Measurements from ENCODE around the gene DCAF8. TPM values are rescaled to one million over a fixed set of nuclear protein-coding genes. Genes with fewer than 3 reads are reported as not detected.

DCAF8 gene
- total RNA-seq, 2 donors from 2014 or later, result 133 to 172 TPM

- H3K36me3 ChIP-seq, result peaks cover 0 to 2% of the 10 kb centered on the region in 2 donors
- H3K27ac ChIP-seq, result no peak overlapping the region
- WGBS, result 87% methylated on average over 4 of the region's 4 CpGs
- H3K9me3 ChIP-seq, result no peaks in the 10 kb centered on the region
- DNase-seq (ENCODE audit: low spot score), result no peak
- no peak overlapping the region for H3K4me3 ChIP-seq
- H3K27me3 ChIP-seq (replicated peaks; ENCODE audit: insufficient read depth), result no peaks in the 10 kb centered on the region
- no peak for TF ChIP-seq POLR2AphosphoS5 (IDR thresholded peaks at IDR 0.05)
- TF ChIP-seq CTCF (IDR thresholded peaks at IDR 0.05), result no peak
- no peak for TF ChIP-seq POLR2A (IDR thresholded peaks at IDR 0.05)
- H3K4me1 ChIP-seq (replicated peaks), result peaks cover 13% of the 10 kb centered on the region
- intact Hi-C loops (cut with DNase I), result loop anchor here (10.0 kb wide), 1 partner anchor 168 kb away; no protein-coding TSS in a partner anchor
Measured at GRCh38 chr1:160207118-160207650, 55.2 kb downstream of the DCAF8 start.

GRCh38 chr1:160206421-160207117 lies 55.8 kb downstream of the DCAF8 start:
- WGBS, result 46% methylated on average over 9 of the region's 9 CpGs
- Histone ChIP-seq H3K9me3 (no peaks in the 10 kb centered on the region), H3K4me3 (peak overlapping the region; percentile 88 to 91), H3K4me1 (replicated peaks) (peaks cover 13% of the 10 kb centered on the region), H3K27ac (peak overlapping the region; percentile 90 to 93), H3K27me3 (replicated peaks; ENCODE audit: insufficient read depth) (no peaks in the 10 kb centered on the region), H3K36me3 (no peaks in the 10 kb centered on the region)
- DNase-seq (ENCODE audit: low spot score), result no peak
- TF ChIP-seq POLR2A (IDR thresholded peaks at IDR 0.05) (no peak), POLR2AphosphoS5 (IDR thresholded peaks at IDR 0.05) (no peak)
- intact Hi-C loops (cut with DNase I), result loop anchor here (10.0 kb wide), 1 partner anchor 168 kb away; no protein-coding TSS in a partner anchor

GRCh38 chr1:160206036-160206389 lies 56.3 kb downstream of the DCAF8 start:
- intact Hi-C loops (cut with DNase I), result loop anchor here (10.0 kb wide), 1 partner anchor 169 kb away; no protein-coding TSS in a partner anchor

GRCh38 chr1:160205242-160206035 lies 56.9 kb downstream of the DCAF8 start, which contains the start of gene PEA15:
TSS of gene PEA15 (plus strand) at chr1:160205384. CDS start at chr1:160211545, 6,161 bp downstream.
- peaks cover 13% of the 10 kb centered on the region for H3K4me1 ChIP-seq (replicated peaks)
- no peaks in the 10 kb centered on the region for H3K36me3 ChIP-seq
- DNase-seq (ENCODE audit: low spot score), result peak; percentile 69
- H3K27ac ChIP-seq, result peak within 1 kb of the TSS; percentile 90 to 93
- peak within 1 kb of the TSS; percentile 88 to 91 for H3K4me3 ChIP-seq
- TF ChIP-seq POLR2A (IDR thresholded peaks at IDR 0.05), result peak; percentile 82
- TF ChIP-seq POLR2AphosphoS5 (IDR thresholded peaks at IDR 0.05), result no peak
- no peaks in the 10 kb centered on the region for H3K9me3 ChIP-seq
- intact Hi-C loops (cut with DNase I), result loop anchor here (10.0 kb wide), 1 partner anchor 169 kb away; no protein-coding TSS in a partner anchor
- WGBS, result under 1% methylated on average over 54 of the region's 76 CpGs
- no peaks in the 10 kb centered on the region for H3K27me3 ChIP-seq (replicated peaks; ENCODE audit: insufficient read depth)

More at GRCh38 chr1:160206036-160206389, 56.3 kb downstream of the DCAF8 start:
- peaks cover 13% of the 10 kb centered on the region for H3K4me1 ChIP-seq (replicated peaks)
- no peak for DNase-seq (ENCODE audit: low spot score)
- under 1% methylated on average over 9 of the region's 9 CpGs for WGBS
- no peaks in the 10 kb centered on the region for H3K27me3 ChIP-seq (replicated peaks; ENCODE audit: insufficient read depth)
- TF ChIP-seq CTCF (IDR thresholded peaks at IDR 0.05) (no peak), POLR2AphosphoS5 (IDR thresholded peaks at IDR 0.05) (no peak), POLR2A (IDR thresholded peaks at IDR 0.05) (no peak)
- no peaks in the 10 kb centered on the region for H3K9me3 ChIP-seq
- H3K4me3 ChIP-seq, result peak overlapping the region; percentile 88 to 91
- H3K36me3 ChIP-seq, result no peaks in the 10 kb centered on the region
- peak overlapping the region; percentile 90 to 93 for H3K27ac ChIP-seq

- H3K36me3 ChIP-seq, result no peaks in the 10 kb centered on the region
- DNase-seq (ENCODE audit: low spot score), result no peak
- H3K4me1 ChIP-seq (replicated peaks), result peaks cover 13% of the 10 kb centered on the region
- peak overlapping the region; percentile 90 to 93 for H3K27ac ChIP-seq
- intact Hi-C loops (cut with DNase I), result loop anchor here (10.0 kb wide), 1 partner anchor 170 kb away; no protein-coding TSS in a partner anchor
- H3K4me3 ChIP-seq, result peak overlapping the region; percentile 88 to 91
- 23% methylated on average over 7 of the region's 7 CpGs for WGBS
- TF ChIP-seq POLR2A (IDR thresholded peaks at IDR 0.05), result no peak
- TF ChIP-seq CTCF (IDR thresholded peaks at IDR 0.05), result no peak
- no peak for TF ChIP-seq POLR2AphosphoS5 (IDR thresholded peaks at IDR 0.05)
- H3K27me3 ChIP-seq (replicated peaks; ENCODE audit: insufficient read depth), result no peaks in the 10 kb centered on the region
- no peaks in the 10 kb centered on the region for H3K9me3 ChIP-seq
Measured at GRCh38 chr1:160204526-160205241, 57.7 kb downstream of the DCAF8 start.

Data from prostate gland (tissue), 2 donors.